NCI-H1417 (cell line): ENCODE results near the gene EPHB2.
A peak's percentile ranks its signal among the peaks of the same experiment; 100 is the strongest.

Experiments used
- DNase-seq, 3 experiments: peaks; one replicate each; lab custom pipeline; 2025; lab: John Stamatoyannopoulos, UW

The EPHB2 gene

GRCh38 chr1:22883406-22883805, 172.8 kb downstream of the EPHB2 start:
- no peak for DNase-seq

GRCh38 chr1:22884806-22885530, 174.3 kb downstream of the EPHB2 start:
- DNase-seq = no peak

- DNase-seq = no peak
Measured at GRCh38 chr1:22886211-22886610, 175.6 kb downstream of the EPHB2 start.

- DNase-seq = no peak
Measured at GRCh38 chr1:22887491-22887890, 176.9 kb downstream of the EPHB2 start.

- no peak for DNase-seq
Measured at GRCh38 chr1:22888320-22889075, 177.9 kb downstream of the EPHB2 start.

- DNase-seq = peak in 1 of 3 experiments; percentile 48
Measured at GRCh38 chr1:22889213-22889827, 178.7 kb downstream of the EPHB2 start.

GRCh38 chr1:22892789-22893188, 182.2 kb downstream of the EPHB2 start:
- DNase-seq = no peak

- no peak for DNase-seq
Measured at GRCh38 chr1:22893292-22893691, 182.7 kb downstream of the EPHB2 start.

- DNase-seq = no peak
Measured at GRCh38 chr1:22895357-22895756, 184.7 kb downstream of the EPHB2 start.

GRCh38 chr1:22896184-22896583, 185.5 kb downstream of the EPHB2 start:
- no peak for DNase-seq

- no peak for DNase-seq
Measured at GRCh38 chr1:22900451-22900850, 189.8 kb downstream of the EPHB2 start.

- no peak for DNase-seq
Measured at GRCh38 chr1:22903113-22903512, 192.5 kb downstream of the EPHB2 start.

- no peak for DNase-seq
Measured at GRCh38 chr1:22906968-22907367, 196.3 kb downstream of the EPHB2 start.

- DNase-seq = no peak
Measured at GRCh38 chr1:22907528-22907927, 196.9 kb downstream of the EPHB2 start.

GRCh38 chr1:22908880-22909426, 198.3 kb downstream of the EPHB2 start:
- no peak for DNase-seq

GRCh38 chr1:22910286-22910685, 199.6 kb downstream of the EPHB2 start:
- DNase-seq = no peak

GRCh38 chr1:22910986-22911651, 200.5 kb downstream of the EPHB2 start:
- DNase-seq = no peak

GRCh38 chr1:22912311-22912710, 201.7 kb downstream of the EPHB2 start:
- no peak for DNase-seq

GRCh38 chr1:22913421-22914141, 202.9 kb downstream of the EPHB2 start:
- DNase-seq = no peak

GRCh38 chr1:22914156-22914555, 203.5 kb downstream of the EPHB2 start:
- no peak for DNase-seq

- no peak for DNase-seq
Measured at GRCh38 chr1:22914633-22915217, 204.1 kb downstream of the EPHB2 start.
